PC-9 (cell line): ENCODE measurements around the gene ATXN7L2. TPM values are rescaled to one million over a fixed set of nuclear protein-coding genes. Genes with fewer than 3 reads are reported as not detected.
"Not testable (repeated sequence)": the region's sequence is repeated elsewhere in the genome, so short reads cannot be mapped to it uniquely, and the experiment has no call there.

Experiments
- BruUV-seq: library from RNA; stranded (reverse); fragments of 400-500 nt; replicated peaks from 2 replicates; lab custom pipeline; 2021; lab: Mats Ljungman, UMichigan
- CTCF ChIA-PET: fragments of 300-600 bp; sonication (Branson Sonifier 250); formaldehyde crosslinking; loops from one replicate; lab custom pipeline; 2022; ENCODE audit warnings: antibody characterized with exemption; lab: Charles Lee
- POLR2A ChIA-PET: fragments of 300-600 bp; sonication (Branson Sonifier 250); formaldehyde crosslinking; loops from one replicate; lab custom pipeline; 2022; ENCODE audit warnings: antibody characterized with exemption; ENCODE audit not compliant: unreplicated experiment; lab: Charles Lee
- DNase-seq, 2 experiments: peaks; one replicate each; pipeline versions ENCODE4 v3.0.0 to v3.0.0-alpha.2; 2015 to 2022; ENCODE audit warnings: mixed read lengths in 1 of 2
- H2AFZ ChIP-seq: fragments of 200-600 bp; sonication (generic); 2 replicates; pipeline ENCODE4 v1.8.1; 2017; ENCODE audit warnings: antibody characterized with exemption
- H3F3A ChIP-seq: fragments of 200-600 bp; sonication (generic); 2 replicates; pipeline ENCODE4 v1.8.1; 2017; ENCODE audit warnings: antibody characterized with exemption, mild to moderate bottlenecking, low read depth; ENCODE audit not compliant: insufficient read depth
- H3K27ac ChIP-seq: fragments of 200-600 bp; sonication (generic); 2 replicates; pipeline ENCODE4 v1.6.1; 2016; ENCODE audit warnings: mixed run types
- H3K27me3 ChIP-seq: fragments of 200-600 bp; sonication (generic); 2 replicates; pipeline ENCODE4 v1.6.1; 2016; ENCODE audit warnings: low read depth, mixed run types; ENCODE audit not compliant: insufficient read depth
- H3K36me3 ChIP-seq: fragments of 200-600 bp; sonication (generic); 2 replicates; pipeline ENCODE4 v1.6.1; 2016; ENCODE audit warnings: low read depth, mixed run types
- H3K4me1 ChIP-seq: fragments of 200-600 bp; sonication (generic); replicated peaks from 2 replicates; pipeline ENCODE4 v1.6.1; 2016; ENCODE audit warnings: mixed run types; ENCODE audit not compliant: insufficient read depth
- H3K4me2 ChIP-seq: fragments of 200-600 bp; sonication (generic); 2 replicates; pipeline ENCODE4 v1.6.1; 2017; ENCODE audit warnings: mixed run types
- H3K4me3 ChIP-seq: fragments of 200-600 bp; sonication (generic); 2 replicates; pipeline ENCODE4 v1.6.1; 2016; ENCODE audit warnings: mixed run types
- H3K79me2 ChIP-seq: fragments of 200-600 bp; sonication (generic); 2 replicates; pipeline ENCODE4 v1.6.1; 2017; ENCODE audit warnings: low read depth, mixed run types
- H3K9me2 ChIP-seq: fragments of 200-600 bp; sonication (generic); 2 replicates; pipeline ENCODE4 v1.8.1; 2017; ENCODE audit warnings: mild to moderate bottlenecking; ENCODE audit not compliant: insufficient read depth
- H3K9me3 ChIP-seq: fragments of 200-600 bp; sonication (generic); 2 replicates; pipeline ENCODE4 v1.8.1; 2016; ENCODE audit warnings: low read depth; ENCODE audit not compliant: insufficient read depth
- H4K20me1 ChIP-seq: fragments of 200-600 bp; sonication (generic); 2 replicates; pipeline ENCODE4 v1.8.1; 2017; ENCODE audit not compliant: insufficient read depth
- EZH2 ChIP-seq: fragments of 200-600 bp; sonication (generic); IDR thresholded peaks from 2 replicates; pipeline ENCODE4 v1.8.0; 2017; ENCODE audit warnings: antibody characterized with exemption, low read depth
- intact Hi-C: fragments of 100-400 bp; cut with micrococcal nuclease; formaldehyde crosslinking; loops from one replicate; pipeline ENCODE4 v1.10.0; 2022; ENCODE audit not compliant: unreplicated experiment
- total RNA-seq: library from RNA; stranded (reverse); gene quantifications from 2 replicates; pipeline ENCODE4 v1.2.3, GENCODE V29; 2021
- TF ChIP-seq, protein P1 (sequence below): fragments of 200-600 bp; sonication (generic); conservative IDR thresholded peaks from 2 replicates; pipeline ENCODE4 v1.6.1; 2017; ENCODE audit warnings: mixed run types, antibody characterized with exemption, mild to moderate bottlenecking, moderate library complexity

ATXN7L2 gene
- total RNA-seq, 1 experiment from 2014 or later, result 4.7 TPM

DNA sequence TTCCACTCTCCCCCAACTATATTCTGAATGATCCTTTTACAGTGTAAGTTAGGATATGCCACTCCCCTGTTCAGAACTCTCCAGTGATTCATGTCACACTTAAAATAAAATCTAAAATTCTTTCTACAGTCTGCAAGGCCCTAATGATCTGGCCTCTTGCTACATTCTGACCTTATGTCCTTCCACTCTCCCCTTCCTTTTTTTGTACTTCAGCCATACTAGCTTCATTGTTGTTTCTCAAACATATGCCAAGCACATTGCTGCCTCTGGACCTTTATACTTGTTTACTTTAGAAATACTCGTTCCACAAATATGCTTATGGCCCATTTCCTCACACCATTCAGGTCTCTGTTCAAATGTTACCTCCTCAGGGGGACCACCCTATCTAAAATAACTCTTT is 42.6 kb upstream of the ATXN7L2 start:
- ChIA-PET CTCF (interaction anchor here (0.8 kb wide), 1 partner anchor 92 kb away, joined by 3 read pairs; no protein-coding TSS in a partner anchor), POLR2A (no interaction called here)
- Histone ChIP-seq H3K4me2 (no peak overlapping the region), H3K27ac (no peak overlapping the region), H3K4me3 (no peak overlapping the region), H3K9me3 (peaks cover 13% of the 10 kb centered on the region; the same call in 1 of the 2 replicates), H3K9me2 (no peaks in the 10 kb centered on the region), H4K20me1 (no peaks in the 10 kb centered on the region), H3K36me3 (no peaks in the 10 kb centered on the region), H3K4me1 (peaks cover 18% of the 10 kb centered on the region), H3K79me2 (no peaks in the 10 kb centered on the region), H3K27me3 (peaks cover 28% of the 10 kb centered on the region; the same call in 1 of the 2 replicates), H2AFZ (no peak overlapping the region), H3F3A (no peaks in the 10 kb centered on the region)
- DNase-seq, result no peak
- intact Hi-C loops, result no loop called here
- no TSS peak for BruUV-seq
- TF ChIP-seq, protein P1, sequence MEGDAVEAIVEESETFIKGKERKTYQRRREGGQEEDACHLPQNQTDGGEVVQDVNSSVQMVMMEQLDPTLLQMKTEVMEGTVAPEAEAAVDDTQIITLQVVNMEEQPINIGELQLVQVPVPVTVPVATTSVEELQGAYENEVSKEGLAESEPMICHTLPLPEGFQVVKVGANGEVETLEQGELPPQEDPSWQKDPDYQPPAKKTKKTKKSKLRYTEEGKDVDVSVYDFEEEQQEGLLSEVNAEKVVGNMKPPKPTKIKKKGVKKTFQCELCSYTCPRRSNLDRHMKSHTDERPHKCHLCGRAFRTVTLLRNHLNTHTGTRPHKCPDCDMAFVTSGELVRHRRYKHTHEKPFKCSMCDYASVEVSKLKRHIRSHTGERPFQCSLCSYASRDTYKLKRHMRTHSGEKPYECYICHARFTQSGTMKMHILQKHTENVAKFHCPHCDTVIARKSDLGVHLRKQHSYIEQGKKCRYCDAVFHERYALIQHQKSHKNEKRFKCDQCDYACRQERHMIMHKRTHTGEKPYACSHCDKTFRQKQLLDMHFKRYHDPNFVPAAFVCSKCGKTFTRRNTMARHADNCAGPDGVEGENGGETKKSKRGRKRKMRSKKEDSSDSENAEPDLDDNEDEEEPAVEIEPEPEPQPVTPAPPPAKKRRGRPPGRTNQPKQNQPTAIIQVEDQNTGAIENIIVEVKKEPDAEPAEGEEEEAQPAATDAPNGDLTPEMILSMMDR, result no peak
- TF ChIP-seq EZH2, result no peak

DNA sequence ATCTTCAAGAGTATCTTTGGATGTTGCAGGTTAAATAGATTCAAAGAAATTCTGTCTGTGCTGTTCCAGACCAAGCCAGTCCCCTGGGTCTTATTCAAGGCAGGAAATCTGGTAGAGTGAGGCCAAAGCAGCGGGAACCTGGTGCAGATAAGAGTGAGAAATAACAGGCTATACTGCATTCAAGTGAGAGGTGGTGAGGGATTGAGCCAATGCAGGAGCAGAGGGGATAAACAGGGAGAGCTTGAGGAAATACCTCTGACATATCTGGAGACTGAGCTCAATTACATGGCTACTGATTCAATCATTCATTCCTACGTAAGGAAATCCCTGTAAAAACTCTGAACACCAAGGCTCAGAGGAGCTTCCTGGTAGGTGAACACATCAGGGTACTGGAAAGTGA is 40.2 kb upstream of the ATXN7L2 start:
- DNase-seq, result no peak
- no peak overlapping the region for H2AFZ ChIP-seq
- BruUV-seq, result no TSS peak
- H3K27me3 ChIP-seq, result peaks cover 37% of the 10 kb centered on the region
- H3K79me2 ChIP-seq, result no peaks in the 10 kb centered on the region
- H3K4me2 ChIP-seq, result no peak overlapping the region
- H3K4me3 ChIP-seq, result no peak overlapping the region
- no peaks in the 10 kb centered on the region for H3K36me3 ChIP-seq
- peaks cover 16% of the 10 kb centered on the region for H3K4me1 ChIP-seq
- intact Hi-C loops, result no loop called here
- ChIA-PET POLR2A (interaction anchor here (0.6 kb wide), 1 partner anchor 722 kb away, joined by 3 read pairs; no protein-coding TSS in a partner anchor), CTCF (no interaction called here)
- TF ChIP-seq, protein P1, result no peak
- no peak for TF ChIP-seq EZH2
- peaks cover 13% of the 10 kb centered on the region; the same call in 1 of the 2 replicates for H3K9me3 ChIP-seq
- H4K20me1 ChIP-seq, result no peaks in the 10 kb centered on the region
- H3F3A ChIP-seq, result no peaks in the 10 kb centered on the region
- no peaks in the 10 kb centered on the region for H3K9me2 ChIP-seq
- no peak overlapping the region for H3K27ac ChIP-seq

DNA sequence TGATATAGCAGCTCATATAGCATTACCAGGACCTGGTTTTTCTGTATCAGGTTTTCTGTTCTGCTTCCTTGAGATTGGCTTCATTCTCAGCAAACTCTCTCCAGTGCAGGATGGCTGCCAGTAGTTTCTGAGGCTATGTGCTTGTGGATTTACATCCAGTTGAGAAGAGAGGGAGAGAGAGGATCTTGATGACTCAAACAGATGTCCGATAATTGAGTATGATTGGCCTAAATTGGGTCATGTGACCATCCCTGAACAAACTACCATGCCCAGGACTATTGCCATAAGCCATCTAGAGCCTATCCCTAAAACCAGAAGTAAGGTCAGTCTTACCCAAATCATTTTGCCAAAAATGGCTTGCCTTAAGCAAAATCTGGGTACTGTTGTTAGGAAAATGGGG is 39.4 kb upstream of the ATXN7L2 start:
- no peaks in the 10 kb centered on the region for H3K36me3 ChIP-seq
- no peaks in the 10 kb centered on the region for H4K20me1 ChIP-seq
- H3K27ac ChIP-seq, result no peak overlapping the region
- BruUV-seq, result no TSS peak
- intact Hi-C loops, result no loop called here
- H3K4me1 ChIP-seq, result peaks cover 7% of the 10 kb centered on the region
- no peak for DNase-seq
- ChIA-PET POLR2A (no interaction called here), CTCF (no interaction called here)
- H3K79me2 ChIP-seq, result no peaks in the 10 kb centered on the region
- no peak overlapping the region for H3K4me3 ChIP-seq
- no peaks in the 10 kb centered on the region for H3K9me2 ChIP-seq
- peaks cover 37% of the 10 kb centered on the region for H3K27me3 ChIP-seq
- no peak overlapping the region for H2AFZ ChIP-seq
- peaks cover 13% of the 10 kb centered on the region; the same call in 1 of the 2 replicates for H3K9me3 ChIP-seq
- no peaks in the 10 kb centered on the region for H3F3A ChIP-seq
- TF ChIP-seq EZH2, result no peak
- TF ChIP-seq, protein P1, result no peak
- no peak overlapping the region for H3K4me2 ChIP-seq

DNA sequence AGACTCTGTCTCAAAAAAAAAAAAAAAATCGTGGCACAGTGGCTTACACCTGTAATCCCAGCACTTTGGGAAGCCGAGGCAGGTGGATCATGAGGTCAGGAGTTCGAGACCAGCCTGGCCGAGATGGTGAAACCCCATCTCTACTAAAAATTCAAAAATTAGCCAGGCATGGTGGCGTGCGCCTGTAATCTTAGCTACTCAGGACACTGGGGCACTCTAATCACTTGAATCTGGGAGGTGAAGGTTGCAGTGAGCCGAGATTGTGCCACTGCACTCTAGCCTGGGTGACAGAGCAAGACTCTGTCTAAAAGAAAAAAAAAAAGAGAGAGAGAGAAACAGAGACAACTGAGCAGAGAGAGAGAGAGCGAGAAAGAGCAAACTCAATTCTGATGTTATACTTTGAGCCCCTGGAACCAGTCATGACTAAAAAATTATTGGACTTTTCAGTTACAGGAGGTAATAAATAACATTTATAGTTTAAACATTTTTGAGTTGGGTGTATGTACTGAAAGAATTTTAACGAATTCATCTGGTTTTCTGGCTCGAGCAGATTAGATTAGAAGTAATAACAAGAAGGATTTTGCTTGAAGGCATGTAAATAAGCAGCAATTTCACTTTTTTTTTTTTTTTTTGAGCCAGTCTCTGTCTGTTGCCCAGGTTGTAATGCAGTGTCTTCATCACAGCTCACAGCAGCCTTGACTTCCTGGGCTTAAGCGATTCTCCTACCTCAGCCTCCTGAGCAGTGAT is 37.6 kb upstream of the ATXN7L2 start:
- H3K36me3 ChIP-seq, H3F3A ChIP-seq, H3K9me2 ChIP-seq, intact Hi-C loops, H2AFZ ChIP-seq, H3K4me2 ChIP-seq, H3K79me2 ChIP-seq, BruUV-seq, DNase-seq, H3K4me1 ChIP-seq, H3K27ac ChIP-seq, H4K20me1 ChIP-seq, CTCF ChIA-PET, H3K4me3 ChIP-seq: not testable (repeated sequence)
- peaks cover 13% of the 10 kb centered on the region; the same call in 1 of the 2 replicates for H3K9me3 ChIP-seq
- POLR2A ChIA-PET, result interaction anchor here (0.6 kb wide), 1 partner anchor 941 kb away, joined by 12 read pairs; no protein-coding TSS in a partner anchor
- H3K27me3 ChIP-seq, result peaks cover 37% of the 10 kb centered on the region
